ENCODE data around the gene FEN1. TPM values are rescaled to one million over a fixed set of nuclear protein-coding genes. Genes with fewer than 3 reads are reported as not detected.
A peak's percentile ranks its signal among the peaks of the same experiment; 100 is the strongest.

FEN1 gene
- total RNA-seq, 1 experiment from 2014 or later: 21.5 TPM

GRCh38 chr11:61841636-61842527 lies 49.2 kb downstream of the FEN1 start:
- H3K36me3 Mint-ChIP-seq (ENCODE audit: insufficient read depth, unreplicated experiment): no peaks in the 10 kb centered on the region
- no peaks in the 10 kb centered on the region for H3K9me3 Mint-ChIP-seq (ENCODE audit: unreplicated experiment)
- H3K27me3 Mint-ChIP-seq (ENCODE audit: insufficient read depth, unreplicated experiment): no peaks in the 10 kb centered on the region
- no peak for DNase-seq (ENCODE audit: unreplicated experiment)
- TF ChIP-seq CTCF (IDR thresholded peaks at IDR 0.05; ENCODE audit: unreplicated experiment): no peak
- ChIA-PET CTCF (no interaction called here), POLR2A (no interaction called here)
- no peak overlapping the region for H3K4me3 Mint-ChIP-seq (ENCODE audit: unreplicated experiment)
- H3K27ac Mint-ChIP-seq (ENCODE audit: low read depth, unreplicated experiment): peak overlapping the region; percentile 36
- BruUV-seq (replicated peaks): no TSS peak
- H3K4me1 Mint-ChIP-seq (ENCODE audit: insufficient read depth, unreplicated experiment): no peaks in the 10 kb centered on the region
- intact Hi-C loops (cut with micrococcal nuclease): no loop called here

GRCh38 chr11:61842528-61842820 lies 49.8 kb downstream of the FEN1 start:
- no TSS peak for BruUV-seq (replicated peaks)
- Mint-ChIP-seq H3K27ac (ENCODE audit: low read depth, unreplicated experiment) (no peak overlapping the region), H3K4me3 (ENCODE audit: unreplicated experiment) (no peak overlapping the region), H3K4me1 (ENCODE audit: insufficient read depth, unreplicated experiment) (no peaks in the 10 kb centered on the region), H3K27me3 (ENCODE audit: insufficient read depth, unreplicated experiment) (no peaks in the 10 kb centered on the region), H3K9me3 (ENCODE audit: unreplicated experiment) (no peaks in the 10 kb centered on the region), H3K36me3 (ENCODE audit: insufficient read depth, unreplicated experiment) (no peaks in the 10 kb centered on the region)
- ChIA-PET POLR2A (no interaction called here), CTCF (no interaction called here)
- TF ChIP-seq CTCF (IDR thresholded peaks at IDR 0.05; ENCODE audit: unreplicated experiment): no peak
- intact Hi-C loops (cut with micrococcal nuclease): no loop called here
- no peak for DNase-seq (ENCODE audit: unreplicated experiment)

GRCh38 chr11:61844909-61845565 lies 52.3 kb downstream of the FEN1 start:
- ChIA-PET CTCF (interaction anchor here (0.6 to 1.8 kb wide), 3 partner anchors 16 to 160 kb away, joined by 3 to 5 read pairs (median 4); no protein-coding TSS in a partner anchor), POLR2A (no interaction called here)
- H3K27me3 Mint-ChIP-seq (ENCODE audit: insufficient read depth, unreplicated experiment): no peaks in the 10 kb centered on the region
- H3K4me3 Mint-ChIP-seq (ENCODE audit: unreplicated experiment): no peak overlapping the region
- no peak overlapping the region for H3K27ac Mint-ChIP-seq (ENCODE audit: low read depth, unreplicated experiment)
- no peaks in the 10 kb centered on the region for H3K4me1 Mint-ChIP-seq (ENCODE audit: insufficient read depth, unreplicated experiment)
- H3K36me3 Mint-ChIP-seq (ENCODE audit: insufficient read depth, unreplicated experiment): peaks cover 9% of the 10 kb centered on the region
- intact Hi-C loops (cut with micrococcal nuclease): no loop called here
- no TSS peak for BruUV-seq (replicated peaks)
- no peaks in the 10 kb centered on the region for H3K9me3 Mint-ChIP-seq (ENCODE audit: unreplicated experiment)
- DNase-seq (ENCODE audit: unreplicated experiment): no peak
- TF ChIP-seq CTCF (IDR thresholded peaks at IDR 0.05; ENCODE audit: unreplicated experiment): no peak

GRCh38 chr11:61846362-61847020 lies 53.8 kb downstream of the FEN1 start:
- Mint-ChIP-seq H3K4me1 (ENCODE audit: insufficient read depth, unreplicated experiment) (no peaks in the 10 kb centered on the region), H3K36me3 (ENCODE audit: insufficient read depth, unreplicated experiment) (peaks cover 13% of the 10 kb centered on the region), H3K4me3 (ENCODE audit: unreplicated experiment) (no peak overlapping the region), H3K9me3 (ENCODE audit: unreplicated experiment) (no peaks in the 10 kb centered on the region), H3K27ac (ENCODE audit: low read depth, unreplicated experiment) (no peak overlapping the region), H3K27me3 (ENCODE audit: insufficient read depth, unreplicated experiment) (no peaks in the 10 kb centered on the region)
- no peak for DNase-seq (ENCODE audit: unreplicated experiment)
- no TSS peak for BruUV-seq (replicated peaks)
- TF ChIP-seq CTCF (IDR thresholded peaks at IDR 0.05; ENCODE audit: unreplicated experiment): no peak
- intact Hi-C loops (cut with micrococcal nuclease): no loop called here
- ChIA-PET POLR2A (interaction anchor here (0.5 kb wide), 1 partner anchor 858 kb away, joined by 3 read pairs; no protein-coding TSS in a partner anchor), CTCF (no interaction called here)

Data from MCF 10A (cell line).